ENCODE results near the gene LENG8. TPM values are rescaled to one million over a fixed set of nuclear protein-coding genes. Genes with fewer than 3 reads are reported as not detected.

The LENG8 gene
- total RNA-seq, 1 experiment from 2014 or later = 55.5 TPM

GRCh38 chr19:54408456-54409026, 40.5 kb upstream of the LENG8 start:
- ChIA-PET CTCF (no interaction called here), POLR2A (ENCODE audit: unreplicated experiment) (no interaction called here)
- Histone ChIP-seq H3K79me2 (ENCODE audit: low read length) (no peaks in the 10 kb centered on the region), H3K9me2 (replicated peaks; ENCODE audit: low read length) (no peaks in the 10 kb centered on the region), H3K9ac (ENCODE audit: low read length) (no peak overlapping the region), H3K27me3 (ENCODE audit: low read length) (peaks cover 19% of the 10 kb centered on the region), H3K4me3 (ENCODE audit: low read length) (no peak overlapping the region), H3K4me2 (ENCODE audit: low read length) (no peak overlapping the region), H4K20me1 (ENCODE audit: low read length) (no peaks in the 10 kb centered on the region), H3K36me3 (ENCODE audit: low read depth, low read length) (no peaks in the 10 kb centered on the region), H3K9me3 (ENCODE audit: low read length) (no peaks in the 10 kb centered on the region), H3K4me1 (ENCODE audit: insufficient read depth, low read length) (no peaks in the 10 kb centered on the region), H3K27ac (ENCODE audit: low read length) (no peak overlapping the region), H2AFZ (ENCODE audit: low read length) (no peak overlapping the region), H3F3A (ENCODE audit: low read length, unreplicated experiment) (no peaks in the 10 kb centered on the region)
- DNase-seq (no peak), ATAC-seq (no peak)
- intact Hi-C loops (cut with micrococcal nuclease) = no loop called here
- TF ChIP-seq EZH2 (IDR thresholded peaks at IDR 0.05; ENCODE audit: low read length, unreplicated experiment) (no peak), EZH2phosphoT487 (IDR thresholded peaks at IDR 0.05; ENCODE audit: borderline replicate concordance, low read length) (no peak), CTCF (conservative IDR thresholded peaks at IDR 0.05; ENCODE audit: low read depth, low read length) (no peak)
- no TSS peak for BruUV-seq (replicated peaks)

- intact Hi-C loops (cut with micrococcal nuclease) = no loop called here
- no peak for DNase-seq
- ChIA-PET POLR2A (ENCODE audit: unreplicated experiment) (no interaction called here), CTCF (no interaction called here)
- H3K79me2 ChIP-seq (ENCODE audit: low read length) = no peaks in the 10 kb centered on the region
- ATAC-seq = no peak
- H3K27ac ChIP-seq (ENCODE audit: low read length) = no peak overlapping the region
- H3K27me3 ChIP-seq (ENCODE audit: low read length) = peaks cover 19% of the 10 kb centered on the region
- no peaks in the 10 kb centered on the region for H4K20me1 ChIP-seq (ENCODE audit: low read length)
- H3K36me3 ChIP-seq (ENCODE audit: low read depth, low read length) = no peaks in the 10 kb centered on the region
- H3K4me2 ChIP-seq (ENCODE audit: low read length) = no peak overlapping the region
- no peaks in the 10 kb centered on the region for H3K4me1 ChIP-seq (ENCODE audit: insufficient read depth, low read length)
- H3K9ac ChIP-seq (ENCODE audit: low read length) = no peak overlapping the region
- no peak for TF ChIP-seq EZH2phosphoT487 (IDR thresholded peaks at IDR 0.05; ENCODE audit: borderline replicate concordance, low read length)
- TF ChIP-seq CTCF (conservative IDR thresholded peaks at IDR 0.05; ENCODE audit: low read depth, low read length) = no peak
- no peak for TF ChIP-seq EZH2 (IDR thresholded peaks at IDR 0.05; ENCODE audit: low read length, unreplicated experiment)
- BruUV-seq (replicated peaks) = no TSS peak
- no peaks in the 10 kb centered on the region for H3K9me2 ChIP-seq (replicated peaks; ENCODE audit: low read length)
- H3F3A ChIP-seq (ENCODE audit: low read length, unreplicated experiment) = no peaks in the 10 kb centered on the region
- no peak overlapping the region for H3K4me3 ChIP-seq (ENCODE audit: low read length)
- no peak overlapping the region for H2AFZ ChIP-seq (ENCODE audit: low read length)
- no peaks in the 10 kb centered on the region for H3K9me3 ChIP-seq (ENCODE audit: low read length)
Observed at GRCh38 chr19:54411033-54411432, 38.0 kb upstream of the LENG8 start.

GRCh38 chr19:54412877-54413276, 36.1 kb upstream of the LENG8 start:
- H3K4me1 ChIP-seq (ENCODE audit: insufficient read depth, low read length) = no peaks in the 10 kb centered on the region
- BruUV-seq (replicated peaks) = no TSS peak
- no peaks in the 10 kb centered on the region for H3K79me2 ChIP-seq (ENCODE audit: low read length)
- no peak overlapping the region for H2AFZ ChIP-seq (ENCODE audit: low read length)
- no peak for DNase-seq
- peaks cover 19% of the 10 kb centered on the region for H3K27me3 ChIP-seq (ENCODE audit: low read length)
- no peak overlapping the region for H3K27ac ChIP-seq (ENCODE audit: low read length)
- H3K9me2 ChIP-seq (replicated peaks; ENCODE audit: low read length) = no peaks in the 10 kb centered on the region
- no peaks in the 10 kb centered on the region for H3K36me3 ChIP-seq (ENCODE audit: low read depth, low read length)
- TF ChIP-seq EZH2phosphoT487 (IDR thresholded peaks at IDR 0.05; ENCODE audit: borderline replicate concordance, low read length) (no peak), EZH2 (IDR thresholded peaks at IDR 0.05; ENCODE audit: low read length, unreplicated experiment) (no peak), CTCF (conservative IDR thresholded peaks at IDR 0.05; ENCODE audit: low read depth, low read length) (no peak)
- ChIA-PET CTCF (no interaction called here), POLR2A (ENCODE audit: unreplicated experiment) (no interaction called here)
- no peak overlapping the region for H3K4me3 ChIP-seq (ENCODE audit: low read length)
- intact Hi-C loops (cut with micrococcal nuclease) = no loop called here
- no peaks in the 10 kb centered on the region for H3K9me3 ChIP-seq (ENCODE audit: low read length)
- no peaks in the 10 kb centered on the region for H4K20me1 ChIP-seq (ENCODE audit: low read length)
- H3F3A ChIP-seq (ENCODE audit: low read length, unreplicated experiment) = no peaks in the 10 kb centered on the region
- ATAC-seq = no peak
- H3K4me2 ChIP-seq (ENCODE audit: low read length) = no peak overlapping the region
- no peak overlapping the region for H3K9ac ChIP-seq (ENCODE audit: low read length)

All from PC-3 (cell line).